Measurements from ENCODE around the gene MAEA.

MAEA gene

GRCh38 chr4:1250527-1250812 lies 39.2 kb upstream of the MAEA start:
- DNase-seq: no peak

GRCh38 chr4:1250921-1251772 lies 38.5 kb upstream of the MAEA start:
- no peak for DNase-seq

GRCh38 chr4:1251773-1252066 lies 38.0 kb upstream of the MAEA start:
- no peak for DNase-seq

GRCh38 chr4:1252928-1253492 lies 36.7 kb upstream of the MAEA start:
- no peak for DNase-seq

GRCh38 chr4:1253831-1254230 lies 35.9 kb upstream of the MAEA start:
- peak; percentile 28 for DNase-seq

- DNase-seq: no peak
Observed at GRCh38 chr4:1255151-1255550, 34.5 kb upstream of the MAEA start.

GRCh38 chr4:1255699-1256098 lies 34.0 kb upstream of the MAEA start:
- DNase-seq: no peak

GRCh38 chr4:1258457-1258856 lies 31.2 kb upstream of the MAEA start:
- no peak for DNase-seq

GRCh38 chr4:1259966-1260365 lies 29.7 kb upstream of the MAEA start:
- DNase-seq: no peak

GRCh38 chr4:1260418-1261106 lies 29.1 kb upstream of the MAEA start:
- no peak for DNase-seq

GRCh38 chr4:1261107-1261928 lies 28.4 kb upstream of the MAEA start:
- DNase-seq: no peak

GRCh38 chr4:1264942-1265341 lies 24.7 kb upstream of the MAEA start:
- DNase-seq: no peak

GRCh38 chr4:1265351-1265750 lies 24.3 kb upstream of the MAEA start:
- no peak for DNase-seq

- no peak for DNase-seq
Observed at GRCh38 chr4:1266881-1267763, 22.6 kb upstream of the MAEA start.

GRCh38 chr4:1269209-1269608 lies 20.5 kb upstream of the MAEA start:
- no peak for DNase-seq

GRCh38 chr4:1271686-1272085 lies 18.0 kb upstream of the MAEA start:
- no peak for DNase-seq

GRCh38 chr4:1274871-1275270 lies 14.8 kb upstream of the MAEA start:
- DNase-seq: no peak

- DNase-seq: no peak
Observed at GRCh38 chr4:1276984-1277383, 12.7 kb upstream of the MAEA start.

GRCh38 chr4:1277667-1278665 lies 11.7 kb upstream of the MAEA start:
- no peak for DNase-seq

GRCh38 chr4:1279253-1279652 lies 10.4 kb upstream of the MAEA start:
- DNase-seq: no peak

GRCh38 chr4:1283711-1284110 lies 6.0 kb upstream of the MAEA start:
- DNase-seq: no peak

Measured in CD4-positive, alpha-beta T cell treated with Interleukin-4 for 4 hours (primary cell).